GM12891 (cell line): ENCODE measurements around the gene UGT1A6.

Source experiments
- PAX5 ChIP-seq: IDR thresholded peaks from 2 replicates; pipeline ENCODE4 v1.6.1; 2011; ENCODE audit warnings: low read length, moderate library complexity, mild to moderate bottlenecking; ENCODE audit not compliant: insufficient read depth, severe bottlenecking
- POLR2A ChIP-seq: IDR thresholded peaks from 2 replicates; pipeline ENCODE4 v1.6.1; 2011; ENCODE audit warnings: low read depth, low read length, control low read depth
- POLR2AphosphoS5 ChIP-seq: IDR thresholded peaks from 2 replicates; pipeline ENCODE4 v1.6.1; 2011; ENCODE audit warnings: low read depth, low read length, control low read depth
- POU2F2 ChIP-seq: IDR thresholded peaks from 2 replicates; pipeline ENCODE4 v1.6.1; 2011; ENCODE audit warnings: low read depth, mild to moderate bottlenecking, control low read depth, low read length, moderate library complexity
- SPI1 ChIP-seq: IDR thresholded peaks from 2 replicates; pipeline ENCODE4 v1.6.1; 2011; ENCODE audit warnings: low read depth, low read length, control low read depth
- TAF1 ChIP-seq: IDR thresholded peaks from 2 replicates; pipeline ENCODE4 v1.6.1; 2011; ENCODE audit warnings: low read depth, low read length, control low read depth

GRCh38 chr2:233711312-233712008 lies 18.8 kb downstream of the UGT1A6 start:
- no peak for TF ChIP-seq POLR2A
- no peak for TF ChIP-seq POLR2AphosphoS5
- TF ChIP-seq TAF1: no peak
- no peak for TF ChIP-seq PAX5
- no peak for TF ChIP-seq POU2F2
- TF ChIP-seq SPI1: no peak
